GM18502 (cell line): ENCODE results near the gene NUPR1.
A peak's percentile ranks its signal among the peaks of the same experiment; 100 is the strongest.
"Not testable (repeated sequence)": the region's sequence is repeated elsewhere in the genome, so short reads cannot be mapped to it uniquely, and the experiment has no call there.

Experiments used
- ATAC-seq: cut with Tn5 transposase; IDR thresholded peaks from one replicate; pipeline ENCODE4 v1.9.1; 2021; ENCODE audit warnings: mild to moderate bottlenecking; ENCODE audit not compliant: unreplicated experiment, poor library complexity

Gene NUPR1

DNA sequence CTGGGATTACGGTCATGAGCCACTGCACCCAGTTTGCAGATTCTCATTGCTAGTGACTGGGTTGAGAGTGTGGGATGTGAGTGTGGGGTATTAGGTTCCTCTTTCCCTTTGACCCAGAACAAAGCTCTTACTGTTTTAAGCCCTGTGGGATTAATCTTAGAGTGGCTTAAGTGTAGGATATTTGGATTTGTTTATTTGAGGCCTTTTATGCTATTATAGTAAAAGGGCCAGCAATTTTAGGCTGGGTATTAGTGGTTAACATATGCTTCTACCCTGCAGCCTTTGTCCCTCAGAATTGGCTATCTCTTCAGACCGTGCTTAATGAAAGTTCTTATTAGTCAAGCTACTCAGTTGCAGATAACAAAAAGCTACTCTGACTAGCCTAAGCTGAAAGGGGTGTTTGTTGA is 18.1 kb upstream of the NUPR1 start:
- no peak for ATAC-seq

DNA sequence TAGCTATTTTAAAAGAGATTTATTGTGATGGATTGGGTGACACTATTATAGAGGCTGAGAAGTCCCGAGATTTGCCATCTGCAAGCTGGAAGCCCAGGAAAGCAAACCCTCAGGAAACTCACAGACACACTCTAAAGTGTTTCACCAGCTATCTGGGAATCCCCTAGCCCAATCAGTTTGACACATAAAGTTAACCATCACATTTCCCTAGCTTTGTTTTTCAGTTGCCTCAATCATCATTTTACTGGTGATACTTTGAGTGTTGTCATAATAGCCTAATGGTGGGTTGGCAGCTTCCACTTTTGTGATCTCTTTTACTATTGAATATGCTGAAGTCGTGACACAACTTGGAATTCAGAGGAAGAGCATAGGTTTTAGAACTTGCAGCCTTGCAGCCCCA is 16.8 kb upstream of the NUPR1 start:
- ATAC-seq = no peak

DNA sequence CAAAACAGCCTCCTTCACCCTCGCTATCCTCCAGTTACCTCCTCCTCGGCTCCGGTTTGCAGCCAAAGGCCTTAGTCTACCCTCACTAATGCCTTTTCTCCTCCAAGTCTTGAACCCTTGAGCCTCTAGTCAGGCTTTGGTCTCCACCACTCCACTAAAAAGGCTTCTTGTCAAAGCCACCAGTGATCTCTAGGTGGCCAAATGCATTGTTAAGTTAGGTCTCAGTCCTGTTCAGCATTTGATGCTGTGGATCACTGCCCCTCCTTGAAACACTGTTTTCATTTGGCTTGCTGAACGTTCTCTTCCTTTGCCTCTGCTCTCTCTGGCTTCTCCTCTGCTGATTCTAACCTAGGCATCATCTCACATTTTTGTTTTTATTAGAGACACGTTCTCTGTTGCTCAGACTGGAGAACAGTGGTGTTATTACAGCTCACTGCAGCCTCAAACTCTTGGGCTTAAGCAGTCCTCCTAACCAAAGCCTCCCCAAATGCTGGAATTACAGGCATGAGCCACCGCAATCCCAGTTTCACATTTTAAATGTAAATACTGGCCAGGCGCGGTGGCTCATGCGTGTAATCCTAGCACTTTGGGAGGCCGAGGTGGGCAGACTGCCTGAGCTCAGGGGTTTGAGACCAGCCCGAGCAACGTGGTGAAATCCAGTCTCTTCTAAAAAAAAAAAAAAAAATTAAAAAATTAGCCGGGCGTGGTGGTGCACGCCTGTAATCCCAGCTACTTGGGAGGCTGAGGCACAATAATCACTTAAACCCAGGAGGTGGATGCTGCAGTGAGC is 16.1 kb upstream of the NUPR1 start:
- ATAC-seq = no peak

DNA sequence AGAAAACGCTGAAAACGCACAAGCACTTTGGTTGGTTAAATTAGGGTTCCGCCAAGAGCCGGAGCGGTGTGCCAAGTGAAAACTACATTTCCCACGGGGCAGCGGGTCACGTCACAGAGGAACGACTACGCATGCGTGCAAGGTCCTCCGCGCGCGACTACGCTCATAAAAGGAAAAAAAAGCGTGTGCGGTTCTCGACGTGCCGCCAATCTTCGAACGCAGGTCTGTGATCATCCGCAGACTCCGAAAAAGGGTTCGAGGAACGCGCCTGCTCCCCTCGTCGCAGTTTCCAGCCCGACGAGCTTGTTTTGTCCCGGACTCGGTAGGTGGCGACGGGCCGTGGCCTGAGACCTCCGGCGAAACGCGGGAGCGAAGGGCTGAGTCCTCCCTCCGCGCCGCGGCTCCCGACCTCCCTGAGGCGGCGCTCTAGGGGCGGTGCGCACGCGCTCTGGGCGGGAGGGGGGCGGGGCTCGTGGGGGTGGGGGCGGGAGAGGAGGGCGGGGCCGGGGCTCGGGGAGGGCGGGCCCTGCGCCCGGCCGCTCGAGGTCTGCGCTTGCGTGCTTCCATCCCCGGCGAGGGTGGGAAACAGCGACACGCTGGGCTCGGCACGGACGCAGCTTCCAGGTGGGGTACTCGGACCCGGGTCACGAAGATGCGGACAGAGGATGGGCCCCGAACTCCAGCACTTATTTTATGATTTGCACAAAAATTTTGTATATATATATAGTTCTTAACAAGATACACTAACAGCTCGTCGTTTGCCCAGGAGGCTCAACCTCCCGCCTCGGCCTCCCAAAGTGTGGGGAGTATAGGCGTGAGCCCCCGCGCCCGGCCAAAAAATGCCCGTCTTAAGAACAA is 15.2 kb upstream of the NUPR1 start, which contains the start of gene SGF29:
Gene SGF29 (plus strand): TSS at position 145 of the 858 bp plus-strand sequence. CDS start 27,150 bp downstream, outside the sequence.
- ATAC-seq = peak; percentile 79

DNA sequence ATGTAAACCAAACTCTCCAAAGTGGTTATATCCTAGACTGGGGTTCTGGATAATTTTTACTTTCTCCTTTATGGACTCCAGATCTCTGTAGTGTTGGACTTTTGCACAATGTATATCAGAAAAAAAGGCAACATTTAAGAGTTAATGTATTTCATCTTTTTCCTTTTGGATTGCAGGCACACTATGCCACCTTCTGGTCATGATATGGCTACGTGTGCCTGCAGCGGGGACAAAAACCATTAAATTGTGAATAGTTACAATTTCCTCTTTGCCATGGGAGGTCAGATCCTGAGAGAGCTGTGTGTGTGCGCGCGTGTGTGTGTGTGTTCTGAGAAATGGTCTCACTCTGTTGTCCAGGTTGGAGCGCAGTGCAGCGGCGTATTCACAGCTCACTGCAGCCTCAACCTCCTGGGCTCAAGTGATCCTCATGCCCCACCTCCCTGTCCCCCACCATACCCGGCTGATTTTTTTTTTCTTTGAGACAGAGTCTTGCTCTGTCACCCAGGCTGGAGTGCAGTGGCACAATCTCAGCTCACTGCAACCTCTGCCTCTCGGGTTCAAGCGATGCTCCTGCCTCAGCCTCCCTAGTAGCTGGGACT is 10.6 kb upstream of the NUPR1 start:
- ATAC-seq = no peak

DNA sequence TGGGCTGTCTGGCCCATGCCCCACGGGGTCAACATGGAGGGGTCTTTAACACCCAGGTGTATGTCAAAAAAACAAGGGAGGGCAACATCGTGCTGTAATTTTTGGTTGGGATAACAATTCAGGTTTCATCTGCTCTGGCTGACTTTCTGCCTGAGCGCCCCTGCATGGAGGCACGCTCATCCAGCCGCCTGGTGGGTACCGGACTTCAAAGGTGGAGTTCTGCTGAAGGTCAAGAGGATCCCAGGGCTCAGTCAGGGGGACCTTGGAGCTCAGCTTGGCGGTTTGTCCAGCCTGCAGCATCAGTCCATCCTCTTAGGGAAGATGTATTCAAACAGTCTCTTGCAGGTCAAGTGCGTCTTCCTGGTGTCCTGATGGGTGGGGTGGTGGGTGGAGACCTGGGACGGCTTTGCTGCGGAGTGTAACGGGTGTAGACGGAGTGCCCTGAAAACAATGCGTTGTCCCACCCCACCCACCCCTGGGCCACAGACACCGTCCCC is 9.6 kb upstream of the NUPR1 start:
- ATAC-seq = no peak

DNA sequence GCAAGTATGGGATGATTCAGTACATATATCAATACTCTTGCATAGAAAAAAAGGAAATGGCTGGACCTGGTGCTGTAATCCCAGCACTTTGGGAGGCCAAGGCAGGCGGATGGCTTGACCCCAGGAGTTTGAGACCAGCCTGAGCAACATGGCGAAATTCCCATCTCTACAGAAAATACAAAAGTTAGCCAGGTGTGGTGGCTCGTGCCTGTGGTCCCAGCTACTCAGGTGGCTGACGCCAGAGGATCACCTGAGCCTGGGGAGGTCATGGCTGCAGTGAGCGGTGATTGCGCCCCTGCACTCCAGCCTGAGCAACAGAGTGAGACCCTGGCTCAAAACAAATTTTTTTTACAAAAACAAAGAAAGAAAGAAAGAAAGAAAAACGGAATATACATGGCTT is 7.9 kb upstream of the NUPR1 start:
- no peak for ATAC-seq

DNA sequence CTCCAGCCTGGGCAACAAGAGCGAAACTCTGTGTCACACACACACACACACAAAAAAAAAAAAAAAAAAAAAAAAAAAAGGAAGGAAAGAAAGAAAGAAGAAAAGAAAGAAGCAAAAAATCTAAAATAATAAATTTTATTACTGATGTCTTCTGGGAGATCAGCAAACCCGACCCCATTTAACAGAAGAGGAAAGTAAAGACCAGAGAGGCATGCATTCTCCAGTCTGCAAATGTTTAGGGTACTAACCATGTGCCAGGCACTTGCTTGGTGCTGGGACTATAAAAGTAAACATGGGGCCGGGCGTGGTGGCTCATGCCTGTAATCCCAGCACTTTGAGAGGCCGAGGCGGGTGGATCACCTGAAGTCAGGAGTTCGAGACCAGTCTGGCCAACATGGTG is 7.2 kb upstream of the NUPR1 start:
- not testable (repeated sequence) for ATAC-seq

DNA sequence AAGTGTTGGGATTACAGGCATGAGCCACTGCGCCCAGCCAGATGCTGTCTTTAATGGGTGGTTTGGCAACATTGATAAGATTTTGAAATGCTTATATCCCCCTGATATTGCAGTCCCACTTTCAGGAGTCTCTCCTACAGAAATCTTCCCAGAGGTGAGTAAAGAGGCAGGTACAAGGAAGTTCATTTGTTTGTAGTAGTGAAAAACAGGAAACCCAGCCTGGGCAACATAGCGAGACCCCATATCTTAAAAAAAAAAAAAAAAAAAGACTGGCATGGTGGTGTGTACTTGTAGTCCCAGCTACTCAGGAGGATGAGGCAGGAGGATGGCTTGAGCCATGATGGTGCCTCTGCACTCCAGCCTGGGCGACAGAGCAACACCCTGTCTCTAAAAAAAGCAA is 6.2 kb upstream of the NUPR1 start:
- no peak for ATAC-seq

DNA sequence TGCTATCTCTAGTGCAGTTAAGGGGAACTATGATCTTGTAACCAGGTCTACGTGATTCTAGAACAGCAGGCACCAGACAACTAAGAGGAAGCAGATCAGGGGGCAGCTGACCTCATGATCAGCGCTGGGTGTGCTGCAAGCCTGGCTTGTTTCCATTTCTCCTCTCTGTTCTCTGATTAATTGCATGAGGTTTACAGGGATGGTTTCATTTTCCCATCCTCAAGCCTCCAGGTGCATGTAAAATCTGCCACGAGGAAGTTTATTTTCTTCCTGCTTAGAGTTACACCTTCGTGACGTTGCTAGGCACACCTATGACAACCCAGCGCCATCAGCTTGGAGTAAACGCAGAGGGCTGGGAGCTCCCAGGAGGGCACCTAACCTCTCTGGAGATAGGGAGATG is 4.3 kb upstream of the NUPR1 start:
- no peak for ATAC-seq

DNA sequence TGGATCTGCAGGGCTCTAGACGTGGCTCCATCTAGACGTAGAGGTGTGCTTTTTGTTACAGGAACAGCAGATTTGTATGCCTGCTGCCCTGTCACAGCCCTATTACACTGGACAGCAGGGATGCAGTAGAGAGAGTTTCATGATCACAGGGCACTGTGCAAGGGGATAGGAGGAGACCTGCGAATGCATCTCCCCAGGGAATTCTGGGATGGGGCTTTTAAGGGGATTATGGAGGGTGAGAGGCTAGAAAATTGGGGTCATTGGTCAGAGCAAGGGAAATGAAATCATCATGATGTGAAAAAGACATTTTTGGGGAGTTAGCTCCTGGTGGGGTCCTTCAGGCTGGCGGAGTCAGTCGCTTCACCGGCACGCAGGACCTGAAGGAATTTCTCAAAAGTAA is 3.9 kb upstream of the NUPR1 start:
- ATAC-seq = no peak

DNA sequence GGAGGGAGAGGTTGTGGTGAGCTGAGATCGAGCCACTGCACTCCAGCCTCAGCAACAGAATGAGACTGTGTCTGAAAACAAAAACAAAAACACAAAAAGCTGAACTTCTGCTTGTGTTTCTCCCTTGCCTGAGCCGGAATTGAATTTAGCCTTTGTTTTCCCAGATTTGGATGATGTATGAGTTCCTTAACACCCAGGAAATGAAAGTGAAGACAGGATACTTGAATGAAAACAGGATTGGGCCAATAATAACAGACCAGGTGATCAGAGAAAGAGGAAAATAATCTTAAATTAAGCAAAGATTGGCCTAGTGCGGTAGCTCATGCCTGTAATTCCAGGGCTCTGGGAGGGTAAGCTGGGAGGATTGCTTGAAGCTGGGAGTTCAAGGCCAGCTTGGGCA is 1.6 kb upstream of the NUPR1 start:
- ATAC-seq = no peak

DNA sequence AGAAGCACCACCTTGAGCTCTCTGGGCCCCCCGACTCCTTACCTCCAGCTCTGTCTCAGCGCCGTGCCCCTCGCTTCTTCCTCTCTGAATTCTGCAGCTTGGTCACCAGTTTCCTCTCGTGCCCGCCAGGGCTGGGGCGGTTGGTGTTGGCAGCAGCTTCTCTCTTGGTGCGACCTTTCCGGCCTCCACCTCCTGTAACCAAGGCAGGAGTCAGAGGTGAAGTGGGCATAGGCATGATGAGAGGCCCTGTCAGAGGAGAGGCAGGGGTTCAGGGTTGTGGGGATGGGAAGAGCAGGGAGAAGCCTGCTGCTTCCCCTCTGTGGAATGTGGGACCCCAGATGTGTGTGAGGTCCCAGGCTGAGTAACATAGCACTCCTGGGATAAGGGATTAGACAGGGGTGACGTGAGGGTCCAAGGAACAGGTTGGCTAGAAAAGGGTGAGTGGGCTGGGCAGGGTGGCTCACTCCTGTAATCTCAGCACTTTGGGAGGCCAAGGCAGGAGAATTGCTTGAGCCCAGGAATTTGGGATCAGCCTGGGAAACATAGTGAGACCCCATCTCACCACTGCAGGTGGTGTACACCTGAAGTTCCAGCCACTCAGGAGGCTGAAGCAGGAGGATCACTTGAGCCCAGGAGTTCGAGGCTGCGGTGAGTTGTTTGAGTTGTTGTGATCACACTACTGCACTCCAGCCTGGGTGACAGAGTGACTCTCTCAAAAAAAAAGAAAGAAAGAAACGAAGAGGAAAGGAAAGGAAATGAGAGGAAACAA is 626 bp downstream of the NUPR1 start:
- ATAC-seq = no peak

DNA sequence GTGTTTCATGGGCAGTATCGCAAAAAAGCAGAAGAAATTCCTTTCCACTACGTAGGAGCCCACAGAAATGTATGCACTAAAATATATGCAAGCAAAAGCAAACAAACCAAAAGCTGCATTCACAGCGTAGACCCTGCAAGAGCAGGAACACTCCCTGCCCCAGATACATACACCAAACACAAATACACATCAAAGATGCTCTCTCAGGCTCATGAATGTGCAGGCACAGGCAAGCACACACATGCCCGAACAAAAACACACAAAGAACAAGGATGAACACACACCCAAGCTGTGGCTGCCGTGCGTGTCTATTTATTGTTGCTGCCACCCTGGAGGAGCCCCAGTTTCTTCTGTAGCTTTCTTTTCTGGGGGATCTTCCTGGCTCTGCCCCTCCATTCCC is 1.7 kb downstream of the NUPR1 start:
- ATAC-seq = no peak

DNA sequence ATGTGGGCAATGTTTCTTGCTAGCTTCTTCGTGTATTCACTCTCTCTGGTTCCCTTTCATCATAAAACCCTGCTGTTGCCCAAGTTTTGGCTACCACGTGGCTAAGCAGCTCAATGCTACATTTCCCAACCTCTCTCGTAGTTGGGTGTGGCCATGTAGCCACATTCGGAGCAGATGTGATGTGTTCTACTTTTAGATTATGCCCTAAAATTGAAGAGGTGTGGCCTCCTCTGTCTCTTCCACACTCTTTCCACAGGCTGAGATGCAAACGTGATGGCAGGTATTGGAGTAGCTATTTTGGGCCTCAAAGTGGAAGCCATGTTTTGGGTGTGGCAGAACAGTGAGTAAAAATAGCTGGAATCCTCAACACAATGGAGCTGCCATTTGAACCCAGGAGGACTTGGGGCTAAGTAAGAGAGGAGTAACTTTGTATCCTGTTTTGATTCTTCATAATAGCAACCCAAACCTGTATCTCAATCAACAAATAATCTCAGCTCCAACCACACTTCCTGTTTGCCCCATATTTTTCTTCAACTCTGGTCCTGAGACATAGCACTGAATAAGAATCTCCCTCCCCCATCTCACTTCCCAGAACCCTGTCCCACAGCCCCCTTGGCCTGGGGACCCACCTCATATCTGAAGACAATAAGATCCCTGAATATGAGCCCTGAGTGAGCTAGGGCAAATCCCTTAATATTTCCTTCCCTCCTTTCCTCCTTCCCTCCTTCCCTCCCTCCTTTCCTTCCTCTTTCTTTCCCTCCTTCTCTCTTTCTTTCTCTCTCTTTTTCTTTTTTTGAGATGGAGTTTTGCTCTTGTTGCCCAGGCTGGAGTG is 4.0 kb downstream of the NUPR1 start:
- no peak for ATAC-seq

DNA sequence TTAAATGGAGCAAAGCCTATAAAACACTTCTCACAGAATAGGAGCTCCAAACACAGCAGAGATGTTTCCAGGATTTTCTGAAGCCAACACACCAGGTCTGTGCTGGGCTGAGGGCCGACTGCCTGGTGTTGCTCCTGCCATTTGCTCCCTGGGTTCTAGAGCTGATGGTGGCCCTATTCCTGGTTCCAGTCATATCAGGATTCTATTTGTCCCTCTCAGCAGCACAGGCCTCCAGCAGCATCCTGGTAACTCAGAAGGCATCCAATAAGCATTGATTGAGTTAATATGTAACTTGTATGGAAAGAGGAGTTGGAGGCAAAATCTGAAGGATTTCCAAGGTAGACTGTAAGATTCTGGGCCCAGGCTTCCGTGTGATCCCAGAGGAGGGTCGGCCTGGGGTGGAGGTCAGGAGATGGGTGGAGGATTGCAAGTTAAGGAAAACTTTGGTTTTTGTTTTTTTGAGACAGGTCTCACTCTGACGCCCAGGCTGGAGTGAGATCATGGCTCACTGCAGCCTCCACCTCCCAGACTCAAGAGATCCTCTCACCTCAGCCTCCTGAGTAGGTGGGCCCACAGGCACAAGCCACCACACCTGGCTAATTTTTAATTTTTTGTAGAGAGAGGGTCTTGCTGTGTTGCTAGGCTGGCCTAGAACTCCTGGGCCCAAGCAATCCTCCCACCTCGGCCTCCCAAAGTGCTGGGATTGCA is 5.7 kb downstream of the NUPR1 start:
- no peak for ATAC-seq

DNA sequence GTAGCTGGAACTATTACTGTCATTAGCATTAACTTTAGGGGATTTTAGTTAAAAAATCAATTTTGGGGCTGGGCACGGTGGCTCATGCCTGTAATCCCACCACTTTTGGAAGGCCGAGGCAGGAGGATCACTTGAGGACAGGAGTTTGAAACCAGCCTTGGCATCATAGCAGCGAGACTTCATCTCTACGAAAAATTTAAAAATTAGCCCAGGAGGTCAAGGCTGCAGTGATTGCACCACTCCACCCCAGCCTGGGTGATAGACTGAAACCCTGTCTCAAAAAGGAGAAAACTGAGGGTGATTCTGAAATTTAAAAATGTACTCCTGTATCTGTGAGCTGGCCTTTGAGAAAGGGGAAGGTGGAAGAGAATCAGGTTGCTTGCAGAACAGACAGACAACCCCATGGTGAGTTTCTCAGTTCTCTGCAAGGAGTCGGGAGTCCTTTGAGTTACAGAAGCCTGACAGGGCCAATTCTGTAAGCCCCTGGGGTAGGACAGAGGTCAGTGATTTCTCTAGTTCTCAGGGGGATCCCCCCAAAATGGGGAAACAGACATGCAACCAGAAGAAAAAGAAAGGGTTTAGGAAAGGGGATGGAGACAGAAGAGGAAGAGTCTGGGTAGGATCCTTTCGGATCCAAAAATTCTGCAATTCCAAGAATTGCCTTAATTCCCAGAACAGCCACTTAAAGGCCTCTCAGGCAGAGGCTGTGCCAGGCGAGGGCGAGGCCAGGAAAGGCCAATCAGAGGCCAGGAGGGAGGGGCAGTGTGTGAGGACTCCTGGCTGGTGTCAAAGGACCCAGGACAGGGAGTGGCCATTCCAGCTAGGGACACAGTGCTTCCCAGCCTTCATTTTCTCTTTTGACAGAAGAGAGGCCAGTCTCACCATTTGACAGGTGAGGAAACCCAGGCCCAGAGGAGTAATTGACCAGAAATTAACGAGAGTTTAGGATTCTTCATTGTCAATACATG is 6.7 kb downstream of the NUPR1 start:
- ATAC-seq = no peak

DNA sequence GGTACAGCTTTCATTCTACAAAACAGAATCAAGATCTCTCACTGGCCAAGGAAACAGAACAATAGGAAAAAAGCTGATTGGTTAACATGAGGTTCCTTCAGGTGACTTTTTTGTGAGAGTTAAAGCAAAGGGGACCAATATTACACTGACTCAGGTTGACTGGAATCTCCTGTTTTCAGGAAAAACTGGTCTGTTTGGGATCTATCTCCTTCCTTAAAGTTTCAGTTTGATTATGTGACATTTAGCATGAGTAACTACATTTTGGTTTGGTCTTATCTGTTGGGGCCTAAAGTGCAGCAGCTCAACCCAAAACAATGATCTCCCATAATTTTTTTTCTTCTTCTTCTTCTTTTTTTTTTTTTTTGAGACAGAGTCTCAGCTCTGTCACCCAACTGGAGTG is 9.7 kb downstream of the NUPR1 start:
- ATAC-seq = no peak
